GM23338 (cell line): ENCODE results near the gene EYA2.

ENCODE experiments used
- CREB1 ChIP-seq: fragments of 250-450 bp; sonication (Bioruptor Pico); IDR thresholded peaks from 2 replicates; pipeline ENCODE4 v1.5.0; 2020; ENCODE audit warnings: low read depth, mild to moderate bottlenecking, moderate library complexity
- CTCF ChIP-seq, 2 experiments: fragments of 200-600 bp in 1 of 2; sonication (generic) in 1 of 2; conservative IDR thresholded peaks; 2 replicates each; pipeline versions ENCODE4 v1.5.1 to v1.6.1; 2016 to 2017; ENCODE audit warnings: antibody characterized with exemption in 2 of 2, low read depth in 2 of 2, mild to moderate bottlenecking in 2 of 2, moderate library complexity in 1 of 2
- EZH2 ChIP-seq: fragments of 200-600 bp; sonication (generic); IDR thresholded peaks from one replicate; pipeline ENCODE4 v1.8.0; 2017; ENCODE audit warnings: antibody characterized with exemption, mild to moderate bottlenecking, low read depth; ENCODE audit not compliant: unreplicated experiment
- EZH2phosphoT487 ChIP-seq: fragments of 200-600 bp; sonication (generic); IDR thresholded peaks from one replicate; pipeline ENCODE4 v1.8.1; 2018; ENCODE audit warnings: antibody characterized with exemption; ENCODE audit not compliant: unreplicated experiment
- POLR2AphosphoS5 ChIP-seq: IDR thresholded peaks from 2 replicates; pipeline ENCODE4 v1.6.1; 2016; ENCODE audit warnings: antibody characterized with exemption, low read depth
- REST ChIP-seq: IDR thresholded peaks from one replicate; pipeline ENCODE4 v1.6.1; 2018; ENCODE audit warnings: antibody characterized with exemption; ENCODE audit not compliant: unreplicated experiment
- TF ChIP-seq, protein P1 (sequence below): IDR thresholded peaks from 2 replicates; pipeline ENCODE4 v1.6.1; 2016; ENCODE audit warnings: antibody characterized with exemption

DNA sequence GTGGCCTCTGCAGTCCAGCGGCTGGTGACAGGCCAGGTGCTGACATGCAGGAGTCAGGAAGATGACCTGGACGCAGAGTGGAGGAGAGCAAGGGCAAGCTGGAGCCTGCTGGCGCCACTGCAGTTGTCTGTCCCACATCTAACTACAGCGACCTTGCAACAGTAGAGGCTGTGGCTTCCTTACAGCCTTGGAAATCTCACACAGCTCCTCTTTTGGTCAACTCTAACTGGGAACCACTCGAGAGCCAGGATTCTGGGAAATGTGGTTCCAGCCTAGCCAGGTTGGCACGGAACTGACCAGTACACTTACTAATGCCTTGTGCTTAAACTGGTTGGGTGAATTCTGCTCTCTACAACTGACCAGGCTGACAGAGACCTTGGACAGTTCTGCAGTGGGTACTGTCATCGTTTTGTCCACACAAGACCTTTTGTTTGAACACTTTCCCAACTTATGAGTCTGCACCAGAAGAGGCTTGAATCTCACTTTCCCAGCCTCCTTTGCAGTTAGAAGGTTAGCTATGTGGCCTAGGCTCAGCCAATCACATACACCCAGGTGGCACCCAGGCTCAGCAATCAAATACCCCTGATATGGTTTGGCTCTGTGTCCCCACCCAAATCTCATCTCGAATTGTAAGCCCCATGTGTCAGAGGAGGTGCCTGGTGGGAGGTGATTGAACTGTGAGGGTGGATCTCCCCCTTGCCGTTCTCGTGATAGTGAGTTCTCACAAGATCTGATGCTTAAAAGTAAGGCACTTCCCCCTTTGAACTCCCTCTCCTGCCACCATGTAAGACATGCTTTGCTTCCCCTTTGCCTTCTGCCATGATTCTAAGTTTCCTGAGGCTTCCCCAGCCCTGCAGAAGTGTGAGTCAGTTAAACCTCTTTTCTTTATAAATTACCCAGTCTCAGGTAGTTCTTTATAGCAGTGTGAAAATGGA is 308.4 kb downstream of the EYA2 start:
- TF ChIP-seq CTCF (conservative IDR thresholded peaks at IDR 0.05; ENCODE audit: low read depth in 2 of 2) (no peak), EZH2 (no peak), POLR2AphosphoS5 (no peak), REST (no peak), EZH2phosphoT487 (no peak), CREB1 (no peak)
- TF ChIP-seq, protein P1, sequence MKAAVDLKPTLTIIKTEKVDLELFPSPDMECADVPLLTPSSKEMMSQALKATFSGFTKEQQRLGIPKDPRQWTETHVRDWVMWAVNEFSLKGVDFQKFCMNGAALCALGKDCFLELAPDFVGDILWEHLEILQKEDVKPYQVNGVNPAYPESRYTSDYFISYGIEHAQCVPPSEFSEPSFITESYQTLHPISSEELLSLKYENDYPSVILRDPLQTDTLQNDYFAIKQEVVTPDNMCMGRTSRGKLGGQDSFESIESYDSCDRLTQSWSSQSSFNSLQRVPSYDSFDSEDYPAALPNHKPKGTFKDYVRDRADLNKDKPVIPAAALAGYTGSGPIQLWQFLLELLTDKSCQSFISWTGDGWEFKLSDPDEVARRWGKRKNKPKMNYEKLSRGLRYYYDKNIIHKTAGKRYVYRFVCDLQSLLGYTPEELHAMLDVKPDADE = no peak
